ENCODE results near the gene DNAAF3. TPM values are rescaled to one million over a fixed set of nuclear protein-coding genes. Genes with fewer than 3 reads are reported as not detected.
"Not testable (repeated sequence)": the region's sequence is repeated elsewhere in the genome, so short reads cannot be mapped to it uniquely, and the experiment has no call there.

Gene DNAAF3
- total RNA-seq, 1 donor from 2014 or later: 7.3 TPM

DNA sequence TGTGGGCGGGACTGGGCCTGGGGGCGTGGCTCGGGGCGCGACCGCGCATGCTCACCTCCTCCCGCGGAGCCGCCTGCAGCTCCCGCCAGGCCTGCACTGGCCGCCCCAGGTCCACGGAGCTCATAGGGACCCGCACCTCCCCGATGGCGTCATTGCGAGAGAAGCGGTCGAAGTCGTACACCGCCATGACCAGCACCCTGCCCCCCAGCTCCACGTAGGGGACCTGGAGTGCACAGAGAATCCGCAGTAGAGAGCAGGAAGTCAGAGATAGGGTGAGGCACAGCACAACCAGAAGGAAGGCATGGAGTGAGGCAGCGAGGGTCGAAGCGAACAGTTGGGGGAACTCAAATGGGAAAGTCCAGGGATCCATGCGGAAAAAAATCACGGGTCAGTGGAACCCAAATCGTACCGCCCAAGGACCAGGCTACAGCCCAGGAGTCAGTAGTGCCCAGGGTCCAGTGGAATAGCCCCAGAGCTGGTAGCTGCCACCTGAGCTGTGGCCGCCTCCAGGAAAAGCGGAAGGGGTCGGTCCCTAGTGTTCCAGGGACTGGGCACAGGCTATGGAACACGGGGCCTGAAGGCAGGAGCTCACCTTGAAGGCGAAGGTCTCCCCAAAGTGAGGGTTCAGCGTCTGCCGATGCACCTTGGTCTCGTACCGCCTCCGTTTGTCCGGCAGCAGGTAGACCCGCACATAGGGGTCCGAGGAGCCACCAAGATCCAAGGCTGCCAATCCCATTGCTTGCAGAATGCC lies 8.9 kb upstream of the DNAAF3 start:
- no peak for DNase-seq (ENCODE audit: low spot score)

DNA sequence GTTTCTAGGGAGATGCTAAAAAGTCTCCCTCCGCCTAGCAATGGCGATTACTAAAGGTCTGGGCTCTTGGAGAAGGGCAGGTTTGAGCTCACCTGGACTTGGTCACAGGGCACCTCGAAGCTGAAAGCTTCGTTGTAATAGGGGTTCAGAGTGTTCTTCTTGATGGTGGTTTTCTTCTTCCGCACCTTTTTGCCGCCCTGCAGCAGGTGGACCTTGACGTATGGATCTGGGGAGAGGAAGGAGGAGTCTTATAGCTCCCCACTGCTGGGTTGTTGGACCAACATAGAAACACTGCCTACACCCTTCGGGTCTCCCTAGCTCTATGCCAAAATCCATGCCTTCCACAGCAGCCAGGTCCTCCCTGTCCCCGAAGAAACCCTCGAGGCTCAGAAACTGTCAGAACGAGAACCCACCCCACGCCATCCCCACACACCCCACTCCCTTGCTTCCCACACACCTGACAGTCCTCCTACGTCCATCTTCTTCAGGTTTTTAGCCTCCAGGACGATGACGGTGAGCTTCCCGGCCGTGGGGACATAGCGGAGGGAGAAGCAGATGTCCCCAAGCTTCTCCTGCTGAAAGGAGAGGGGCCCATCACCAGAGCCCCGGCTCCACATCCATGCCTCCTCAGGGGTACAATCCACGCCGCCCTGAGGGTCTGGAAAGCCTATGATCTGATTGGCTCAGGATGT lies 8.2 kb upstream of the DNAAF3 start:
- DNase-seq (ENCODE audit: low spot score): no peak

DNA sequence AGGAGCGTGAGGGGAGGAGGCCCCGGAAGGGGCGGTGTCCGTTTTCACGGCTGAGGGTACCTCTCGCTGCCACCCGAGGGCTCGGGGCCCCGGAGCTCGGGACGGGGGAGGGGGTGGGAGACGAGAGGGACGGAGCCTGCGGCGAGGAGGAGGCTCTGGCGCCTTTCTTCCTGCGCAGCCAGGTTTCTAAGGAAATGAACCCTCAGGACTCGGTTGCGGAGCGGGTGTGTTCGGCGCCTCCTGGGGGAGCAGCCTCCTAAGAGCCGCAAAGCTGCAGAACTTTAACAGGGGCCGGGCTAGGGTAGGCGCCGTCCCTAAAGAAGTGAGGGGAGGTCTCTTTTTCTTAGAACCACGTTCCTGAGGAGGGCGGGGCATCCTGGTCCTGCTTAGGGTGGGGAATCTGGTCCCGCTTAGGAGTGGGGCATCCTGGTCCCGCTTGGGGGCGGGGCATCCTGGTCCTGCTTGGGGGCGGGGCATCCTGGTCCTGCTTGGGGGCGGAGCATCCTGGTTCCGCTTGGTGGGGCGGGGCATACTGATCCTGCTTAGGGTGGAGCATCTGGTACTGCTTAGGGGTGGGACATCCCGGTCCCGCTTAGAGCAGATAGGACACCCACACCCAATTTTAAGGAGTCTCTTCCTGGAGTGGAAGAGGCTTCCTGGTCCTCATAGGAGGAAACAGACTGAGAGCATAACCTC lies 7.4 kb upstream of the DNAAF3 start:
- peak; percentile 23 for DNase-seq (ENCODE audit: low spot score)

DNA sequence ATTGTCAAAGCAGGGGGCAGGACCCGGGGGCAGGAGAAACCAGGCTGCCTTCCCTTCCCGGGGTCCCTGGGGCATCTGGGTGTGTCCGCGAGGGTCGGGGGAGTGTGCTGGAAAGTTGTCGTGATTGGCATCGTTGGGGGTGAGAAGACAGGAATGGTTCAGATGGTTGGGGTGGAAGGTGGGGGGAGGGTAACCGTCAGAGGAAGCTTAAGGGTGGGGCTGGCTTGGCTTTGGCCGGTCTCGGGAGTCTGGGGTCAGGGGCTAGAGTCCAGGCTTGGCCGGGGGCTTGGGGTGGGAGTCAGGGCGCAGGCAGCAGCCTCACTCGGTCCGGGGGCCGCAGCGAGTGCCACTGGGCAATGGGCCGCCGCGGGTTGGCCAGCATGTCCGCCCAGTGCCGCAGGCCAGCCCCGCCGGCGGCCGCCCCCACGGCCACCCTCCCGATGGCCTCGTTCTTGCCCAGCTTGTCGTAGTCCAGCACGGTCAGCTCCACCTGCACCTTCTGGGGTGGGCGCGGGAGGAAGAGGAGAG lies 6.8 kb upstream of the DNAAF3 start:
- DNase-seq (ENCODE audit: low spot score): no peak

DNA sequence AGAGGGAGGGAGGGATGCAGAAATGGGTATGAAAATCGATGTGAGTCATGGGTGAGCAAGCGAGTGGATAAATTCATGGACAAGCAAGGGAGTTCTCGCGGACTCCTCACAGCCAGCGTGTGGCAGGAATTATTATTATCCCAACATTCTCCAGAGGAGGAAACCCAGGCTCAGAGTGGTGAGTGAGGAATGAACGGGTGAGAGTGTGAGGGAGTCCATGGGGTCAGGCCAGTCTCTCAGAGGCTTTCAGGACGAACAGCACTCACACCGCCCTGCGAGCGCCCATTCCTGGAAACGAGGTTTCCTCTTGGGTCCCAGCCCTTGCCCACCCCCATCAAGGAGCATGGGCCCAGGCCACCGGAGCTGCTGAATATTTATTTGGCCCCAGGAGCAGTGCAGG lies 6.3 kb upstream of the DNAAF3 start:
- DNase-seq (ENCODE audit: low spot score): no peak

DNA sequence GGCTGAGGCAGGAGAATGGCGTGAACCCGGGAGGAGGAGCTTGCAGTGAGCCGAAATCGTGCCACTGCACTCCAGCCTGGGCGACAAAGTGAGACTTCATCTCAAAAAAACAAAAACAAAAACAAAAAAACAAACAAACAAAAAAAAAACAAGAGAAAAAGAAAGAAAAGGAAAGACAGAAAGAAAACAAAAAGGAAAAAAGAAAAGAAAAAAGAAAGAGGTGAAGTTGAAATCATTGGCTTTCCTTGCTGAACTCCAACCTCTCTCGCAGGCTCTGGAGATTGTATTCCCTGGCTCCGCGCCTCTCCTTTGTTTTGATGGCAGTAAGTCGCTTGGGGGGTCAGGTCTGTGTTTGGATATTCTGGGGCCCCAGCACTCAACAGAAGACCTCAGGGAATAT lies 5.9 kb upstream of the DNAAF3 start:
- not testable (repeated sequence) for DNase-seq (ENCODE audit: low spot score)

DNA sequence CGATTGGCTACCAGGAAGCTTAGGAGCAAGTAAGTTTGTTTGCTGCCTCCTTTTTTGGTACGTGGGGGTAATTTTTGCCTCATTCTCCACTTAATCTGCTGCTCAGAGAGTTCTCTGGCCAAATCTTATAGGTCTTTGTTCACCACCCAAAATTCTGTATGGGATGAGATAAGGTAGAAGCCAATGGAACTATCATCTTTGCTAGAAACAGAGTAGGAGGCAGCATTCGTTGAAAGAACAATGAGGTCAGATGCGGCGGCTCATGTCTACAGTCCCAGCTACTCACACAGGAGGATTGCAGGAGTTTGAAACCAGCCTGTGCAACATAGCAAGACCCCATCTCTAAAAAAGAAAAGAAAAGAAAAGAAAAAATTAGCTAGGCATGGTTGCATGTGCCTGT lies 5.0 kb upstream of the DNAAF3 start:
- DNase-seq (ENCODE audit: low spot score): no peak

DNA sequence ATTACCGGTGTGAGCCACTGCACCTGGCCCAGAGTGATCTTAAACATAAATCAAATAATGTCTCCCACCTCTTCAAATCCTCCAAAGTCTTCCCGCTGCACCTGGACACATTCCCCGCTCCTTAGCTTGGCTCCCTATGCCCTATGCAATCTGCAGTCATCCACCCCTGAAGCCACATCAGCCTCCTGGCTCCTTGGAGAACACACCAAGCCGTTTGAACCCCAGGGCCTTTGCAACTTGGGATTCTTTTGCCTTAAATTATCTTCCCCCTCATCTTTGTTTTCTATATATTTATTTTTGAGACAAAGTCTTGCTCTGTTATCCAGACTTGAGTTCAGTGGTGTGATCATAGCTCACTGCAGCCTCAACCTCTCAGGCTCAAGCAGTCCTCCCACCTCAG lies 2.7 kb upstream of the DNAAF3 start:
- DNase-seq (ENCODE audit: low spot score): no peak

DNA sequence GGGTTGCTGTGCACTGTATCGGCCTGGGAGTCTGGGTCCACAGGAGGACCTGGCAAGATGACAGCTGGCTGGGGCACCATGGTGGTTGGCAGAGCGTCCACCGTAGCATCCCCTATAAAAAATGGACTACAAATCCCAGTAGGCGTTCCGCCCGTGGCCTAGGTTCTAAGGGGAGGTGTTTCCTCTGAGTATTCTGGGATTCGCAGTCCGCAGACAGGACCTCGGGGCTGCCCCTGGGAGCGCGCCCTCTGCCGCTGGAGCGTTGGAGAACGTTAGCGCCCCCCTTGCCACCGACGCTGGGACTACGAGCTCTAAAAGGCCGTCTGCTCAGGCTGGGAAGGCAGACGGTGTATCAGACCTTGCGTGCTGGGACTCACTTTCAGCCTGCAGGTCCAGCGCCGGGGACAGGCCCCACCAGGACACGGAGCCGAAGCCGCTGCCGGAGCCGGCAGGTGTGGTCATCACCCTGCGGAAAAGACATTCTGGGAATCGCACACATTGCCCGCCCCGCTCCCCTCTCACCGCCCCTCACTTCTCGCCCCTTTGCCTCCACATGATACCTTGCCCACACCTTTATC lies 372 bp downstream of the DNAAF3 start:
- peak; percentile 43 for DNase-seq (ENCODE audit: low spot score)

DNA sequence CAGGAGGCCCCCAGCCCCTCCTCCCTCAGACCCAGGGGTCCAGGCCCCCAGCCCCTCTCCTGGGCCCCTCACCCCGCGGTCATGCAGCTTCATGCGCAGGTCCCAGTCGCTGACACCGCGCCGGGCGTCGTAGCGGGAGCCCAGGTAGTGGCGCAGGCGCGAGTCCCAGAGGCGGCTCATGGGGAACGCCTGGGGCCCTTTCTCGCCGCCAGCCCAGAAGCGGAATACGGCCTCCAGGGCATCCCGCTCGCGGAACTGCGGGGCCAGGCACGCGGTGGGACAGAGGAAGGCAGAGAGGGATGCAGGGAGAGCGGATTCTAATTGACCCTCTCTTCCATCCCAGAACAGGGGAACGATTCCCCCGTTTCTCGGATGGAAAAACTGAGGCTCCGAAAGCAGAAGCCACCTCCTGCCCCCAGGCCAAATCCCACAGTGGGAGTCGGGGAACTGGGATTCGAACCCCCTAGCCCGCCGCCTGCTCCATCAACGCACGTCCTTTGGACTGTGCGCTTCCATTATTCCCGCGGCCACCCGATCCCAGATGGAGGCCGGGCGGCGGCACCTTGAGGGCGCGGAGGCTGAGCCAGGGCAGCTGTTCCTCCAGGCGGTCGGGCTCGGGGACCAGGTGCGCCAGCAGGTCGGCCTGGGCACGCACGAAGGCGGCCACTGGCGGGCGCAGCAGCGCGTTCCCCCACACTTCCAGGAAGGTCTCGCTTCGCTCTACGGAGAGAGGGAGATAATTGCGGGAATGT lies 4.7 kb downstream of the DNAAF3 start:
- no peak for DNase-seq (ENCODE audit: low spot score)

DNA sequence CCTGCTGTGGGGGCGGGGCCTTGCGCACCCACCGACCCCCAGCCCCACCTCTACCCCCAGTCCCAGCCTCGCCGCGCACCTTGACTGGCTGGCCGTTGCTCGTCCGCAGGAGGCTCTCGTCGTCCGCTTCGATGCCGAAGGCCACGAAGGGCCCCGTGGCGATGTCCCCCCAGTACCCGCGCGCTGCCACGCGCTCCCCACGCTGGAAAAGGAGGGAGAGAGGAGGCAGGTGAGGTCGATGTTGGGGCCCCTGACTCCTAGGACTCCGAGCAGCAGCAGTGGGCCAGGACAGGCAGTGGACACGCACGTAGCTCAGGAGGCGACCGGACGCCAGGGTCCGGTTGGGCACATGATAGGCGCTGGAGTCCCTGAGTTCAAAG lies 5.4 kb downstream of the DNAAF3 start:
- no peak for DNase-seq (ENCODE audit: low spot score)

DNA sequence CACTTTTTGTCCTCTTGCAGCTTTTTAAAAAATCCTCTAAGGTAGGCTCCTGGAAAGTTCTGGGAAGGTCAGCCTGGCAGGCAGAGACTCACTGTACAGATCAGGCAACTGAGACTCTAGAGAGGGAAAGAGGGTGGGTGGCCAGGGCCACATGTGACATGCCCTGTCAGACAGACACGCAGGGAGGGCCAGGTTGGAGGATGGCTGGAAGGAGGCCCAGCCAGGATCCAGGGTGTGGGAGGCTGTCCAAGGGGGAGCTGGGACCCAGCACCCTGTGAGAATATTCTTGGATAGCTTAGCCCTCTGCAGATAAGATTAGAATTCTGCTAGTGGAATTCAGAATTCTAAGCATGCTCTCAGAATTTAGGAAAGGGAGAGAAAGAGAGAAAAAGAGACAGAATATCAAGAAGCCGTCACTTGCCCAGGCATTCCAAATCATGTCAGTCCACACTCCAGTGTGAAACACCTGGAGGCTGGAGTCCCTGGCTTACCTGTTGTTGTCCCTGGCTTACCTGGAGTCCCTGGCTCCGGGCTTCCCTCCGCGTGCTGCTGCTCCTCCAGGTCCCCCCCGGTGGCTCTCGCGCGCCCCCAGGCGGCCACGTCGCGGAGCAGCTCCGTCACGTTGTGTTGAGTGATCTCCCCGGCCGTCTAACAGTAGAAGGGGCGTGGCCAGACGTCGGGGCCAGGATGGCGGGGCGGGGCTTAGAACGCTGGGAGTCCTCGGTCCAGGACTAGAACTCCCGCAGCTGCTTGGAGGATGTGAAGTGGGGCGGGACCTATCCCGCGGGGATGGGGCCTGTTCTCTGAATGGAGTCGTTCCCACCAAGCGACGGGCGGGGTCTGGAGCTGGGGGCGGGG lies 6.1 kb downstream of the DNAAF3 start:
- peak; percentile 80 for DNase-seq (ENCODE audit: low spot score)

DNA sequence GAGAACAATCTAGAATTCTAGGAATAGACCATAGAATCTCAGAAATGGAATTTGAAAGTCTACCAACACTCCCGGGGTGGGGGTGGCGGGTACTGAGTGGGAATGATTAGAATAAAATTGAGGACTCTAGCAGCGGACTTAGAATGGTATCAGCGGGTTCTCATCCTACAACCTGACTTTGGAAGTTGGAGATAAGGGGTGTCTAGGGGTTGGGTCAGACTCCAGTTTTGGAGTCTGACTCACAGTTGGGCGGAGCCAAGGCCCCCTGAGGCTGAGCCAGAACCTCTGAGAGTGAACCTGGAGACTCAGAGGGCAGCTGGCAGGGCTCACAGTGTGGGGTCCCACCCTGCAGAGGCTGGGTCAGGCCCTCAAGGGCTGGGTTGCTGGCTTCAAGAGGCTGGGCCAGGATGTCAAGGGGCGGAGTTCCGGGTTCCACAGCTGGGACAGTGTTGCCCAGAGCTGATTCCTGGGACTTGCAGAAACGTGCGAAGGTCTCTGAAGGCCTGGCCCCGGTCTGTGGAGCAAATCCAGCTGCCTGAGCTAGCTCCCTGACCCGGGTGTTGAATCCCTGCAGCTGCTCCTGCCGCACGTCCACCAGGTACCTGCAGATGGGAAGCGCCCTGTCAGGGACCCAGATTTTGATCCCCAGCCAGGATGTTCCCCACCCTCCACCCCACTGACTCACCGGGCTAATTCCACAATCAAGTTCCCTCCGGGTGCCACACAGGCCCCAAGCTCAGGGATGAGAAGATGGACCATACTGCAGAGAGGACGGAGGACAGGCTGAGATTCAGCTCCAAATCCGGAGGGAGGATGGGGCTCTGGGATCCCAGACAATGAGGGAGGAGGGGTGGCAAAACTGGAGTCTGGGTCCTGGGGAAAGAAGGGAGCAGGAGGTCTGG lies 7.3 kb downstream of the DNAAF3 start:
- DNase-seq (ENCODE audit: low spot score): no peak

DNA sequence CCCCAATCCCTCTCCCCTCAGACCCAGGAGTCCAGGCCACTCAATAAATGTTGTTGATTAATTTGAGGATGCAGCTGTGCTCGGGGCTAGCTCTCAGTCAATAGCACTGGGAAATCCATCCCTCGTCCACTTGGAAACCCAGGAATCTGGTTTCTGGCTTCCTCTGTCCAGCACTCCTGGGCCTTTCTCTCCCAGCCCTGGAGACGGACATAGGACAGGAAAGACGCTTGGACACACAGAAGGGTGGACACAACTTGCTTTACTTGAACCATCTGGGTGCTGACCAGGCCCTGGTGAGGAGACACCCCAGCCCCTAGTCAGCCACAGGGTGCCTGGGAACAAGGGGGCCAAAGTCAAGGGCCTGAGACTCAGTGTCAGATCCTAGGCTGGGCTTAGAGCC lies 8.0 kb downstream of the DNAAF3 start:
- DNase-seq (ENCODE audit: low spot score): no peak

DNA sequence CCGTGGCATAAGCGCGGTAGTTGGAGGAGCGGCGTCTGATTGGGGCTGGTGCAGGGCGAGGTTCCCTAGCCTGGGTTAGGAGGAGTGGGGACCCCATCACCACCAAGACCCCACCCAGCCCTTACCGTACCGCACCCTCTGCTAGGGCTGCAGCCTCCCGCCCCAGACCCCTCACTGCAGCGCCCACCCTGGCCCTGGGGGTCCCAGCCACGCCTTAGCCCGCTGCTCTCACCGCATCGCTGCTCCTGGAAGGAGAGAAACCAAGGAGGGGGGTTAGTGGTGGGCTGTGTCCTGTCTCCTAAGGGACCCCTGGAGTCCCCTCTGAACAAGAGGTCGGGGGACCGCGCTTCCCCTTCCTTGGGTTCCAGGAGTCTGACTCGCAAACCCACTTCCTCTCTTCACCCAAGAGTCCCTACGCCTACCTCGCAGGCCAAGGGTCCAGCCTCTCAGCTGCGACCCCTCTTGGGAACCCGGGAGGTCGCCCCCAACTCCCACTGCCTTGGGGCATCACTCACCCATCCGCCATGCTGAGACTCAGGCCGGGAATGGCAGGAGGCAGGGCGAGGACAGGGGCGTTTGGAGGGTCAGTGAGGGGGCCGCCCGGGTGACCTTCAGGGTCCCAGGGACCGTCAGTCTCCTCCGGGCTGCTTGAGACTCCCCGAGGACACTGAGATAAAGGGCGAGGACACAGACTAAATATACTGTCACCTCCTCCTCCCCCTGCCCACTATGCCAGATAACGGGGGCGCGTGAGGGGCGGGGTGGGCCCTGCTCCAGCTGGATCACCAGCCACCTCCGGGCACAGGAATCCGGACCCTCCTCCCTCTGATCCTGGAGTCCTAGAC lies 9.1 kb downstream of the DNAAF3 start, which contains the start of gene TNNI3:
TSS of gene TNNI3 (minus strand) at position 669 of the 845 bp plus-strand sequence. CDS start at position 526, 143 bp downstream.
- no peak for DNase-seq (ENCODE audit: low spot score)

DNA sequence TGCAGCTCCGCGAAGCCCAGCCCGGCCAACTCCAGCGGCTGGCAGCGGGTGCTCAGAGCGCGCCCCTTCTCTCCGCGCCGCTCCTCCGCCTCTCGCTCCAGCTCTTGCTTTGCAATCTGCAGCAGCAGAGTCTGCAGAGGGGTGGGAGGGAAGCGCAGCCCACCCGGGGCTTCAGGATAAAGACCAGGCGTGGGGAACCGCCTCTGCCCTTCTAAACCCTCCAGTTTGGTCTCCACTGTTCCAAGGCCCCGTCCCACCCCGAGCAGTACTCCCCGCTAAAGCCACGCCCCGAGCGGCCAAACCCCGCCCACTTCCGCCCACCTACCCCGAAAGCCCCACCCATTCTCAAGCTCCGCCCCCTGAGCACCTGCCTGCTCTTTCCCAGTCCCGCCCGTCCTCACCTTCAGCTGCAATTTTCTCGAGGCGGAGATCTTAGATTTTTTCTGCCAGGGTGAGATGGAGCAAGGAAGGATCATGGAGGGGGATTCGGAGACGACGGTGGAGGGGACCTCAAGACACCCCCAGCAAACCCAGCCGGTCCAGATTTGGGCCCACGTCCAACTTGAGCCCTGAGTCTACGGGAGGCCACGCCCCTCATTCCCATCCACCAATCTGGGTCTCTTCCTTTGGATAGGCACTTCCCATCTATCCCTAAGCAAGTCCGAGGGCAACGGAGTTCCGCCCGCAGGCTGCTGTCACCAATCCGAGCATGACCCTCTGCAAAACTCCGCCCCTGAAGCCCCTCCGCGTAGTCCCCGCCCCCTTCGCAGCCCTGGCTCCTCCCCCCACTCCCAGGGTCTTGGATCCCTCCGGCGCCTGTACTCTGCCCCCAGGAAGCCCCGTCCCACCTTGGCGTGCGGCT lies 10.0 kb downstream of the DNAAF3 start:
- peak; percentile 75 for DNase-seq (ENCODE audit: low spot score)

DNA sequence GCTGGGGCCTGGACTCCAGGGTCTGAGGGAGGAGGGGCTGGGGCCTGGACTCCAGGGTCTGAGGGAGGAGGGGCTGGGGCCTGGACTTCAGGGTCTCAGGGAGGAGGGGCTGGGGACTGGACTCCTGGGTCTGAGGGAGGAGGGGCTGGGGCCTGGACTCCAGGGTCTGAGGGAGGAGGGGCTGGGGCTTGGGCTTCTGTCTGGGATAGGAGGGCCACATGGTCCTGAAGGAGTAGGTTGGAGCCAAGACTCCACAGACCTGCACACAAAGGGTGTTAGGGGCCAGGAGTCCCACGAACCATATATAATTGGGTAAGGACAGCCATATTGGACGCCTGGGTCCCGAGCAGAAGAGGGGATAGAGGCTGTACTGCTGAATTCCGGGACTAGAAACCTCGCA lies 10.6 kb downstream of the DNAAF3 start:
- not testable (repeated sequence) for DNase-seq (ENCODE audit: low spot score)
